Stimulated activated CD4-positive, alpha-beta T cell treated with anti-CD3 and anti-CD28 coated beads, Interleukin-15, amount 100 ng/mL, for 1 hour (primary cell): Measurements from ENCODE around the gene LRRC37A3.
"Not testable (repeated sequence)": the region's sequence is repeated elsewhere in the genome, so short reads cannot be mapped to it uniquely, and the experiment has no call there.

ENCODE experiments used
- DNase-seq, 2 donors: peaks; one replicate each; pipeline ENCODE4 v3.0.0-alpha.2; 2020; ENCODE audit warnings: low read depth in 1 of 2, low spot score in 1 of 2

LRRC37A3 gene

GRCh38 chr17:64927444-64927843 lies 8.2 kb upstream of the LRRC37A3 start:
- DNase-seq: not testable (repeated sequence)

- not testable (repeated sequence) for DNase-seq
Measured at GRCh38 chr17:64926430-64926829, 7.2 kb upstream of the LRRC37A3 start.

- not testable (repeated sequence) for DNase-seq
Measured at GRCh38 chr17:64925244-64925643, 6.0 kb upstream of the LRRC37A3 start.

GRCh38 chr17:64923051-64923568 lies 3.8 kb upstream of the LRRC37A3 start:
- DNase-seq: not testable (repeated sequence)

GRCh38 chr17:64920419-64921172 lies 1.3 kb upstream of the LRRC37A3 start:
- no peak for DNase-seq

DNA sequence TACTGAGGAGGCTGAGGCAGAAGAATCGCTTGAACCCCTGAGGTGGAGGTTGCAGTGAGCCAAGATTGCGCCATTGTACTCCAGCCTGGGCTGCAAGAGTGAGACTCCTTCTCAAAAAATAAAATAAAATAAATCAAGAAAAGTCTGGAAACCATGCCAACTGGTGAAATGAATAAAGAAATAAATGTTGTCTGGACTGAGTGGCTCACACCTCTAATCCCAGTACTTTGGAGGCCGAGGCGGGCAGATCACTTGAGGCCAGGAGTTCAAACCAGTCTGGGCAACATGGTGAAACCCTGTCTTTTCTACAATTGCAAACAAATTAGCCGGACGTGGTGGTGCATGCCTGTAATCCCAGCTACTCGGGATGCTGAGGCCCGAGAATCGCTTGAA lies 744 bp upstream of the LRRC37A3 start:
- DNase-seq: no peak

- peak in 1 of 2 donors; percentile 28 for DNase-seq
Measured at GRCh38 chr17:64918842-64919288, 413 bp downstream of the LRRC37A3 start.

DNA sequence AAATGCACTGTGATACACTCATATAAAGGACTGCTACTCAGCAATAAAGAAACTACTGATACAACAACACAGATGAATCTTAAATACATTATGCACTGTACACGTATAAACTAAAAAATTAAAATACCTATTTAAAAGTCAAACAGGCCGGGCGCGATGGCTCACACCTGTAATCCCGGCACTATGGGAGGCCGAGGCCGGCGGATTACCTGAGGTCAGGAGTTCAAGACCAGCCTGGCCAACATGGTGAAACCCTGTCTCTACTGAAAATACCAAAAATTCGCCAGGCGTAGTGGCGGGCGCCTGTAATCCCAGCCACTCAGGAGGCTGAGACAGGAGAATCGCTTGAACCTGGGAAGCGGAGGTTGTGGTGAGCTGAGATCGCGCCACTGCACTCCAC lies 1.7 kb downstream of the LRRC37A3 start:
- not testable (repeated sequence) for DNase-seq

GRCh38 chr17:64915244-64915643 lies 4.0 kb downstream of the LRRC37A3 start:
- not testable (repeated sequence) for DNase-seq

GRCh38 chr17:64910191-64910514 lies 9.1 kb downstream of the LRRC37A3 start:
- DNase-seq: not testable (repeated sequence)

GRCh38 chr17:64909511-64910190 lies 9.6 kb downstream of the LRRC37A3 start:
- not testable (repeated sequence) for DNase-seq

DNA sequence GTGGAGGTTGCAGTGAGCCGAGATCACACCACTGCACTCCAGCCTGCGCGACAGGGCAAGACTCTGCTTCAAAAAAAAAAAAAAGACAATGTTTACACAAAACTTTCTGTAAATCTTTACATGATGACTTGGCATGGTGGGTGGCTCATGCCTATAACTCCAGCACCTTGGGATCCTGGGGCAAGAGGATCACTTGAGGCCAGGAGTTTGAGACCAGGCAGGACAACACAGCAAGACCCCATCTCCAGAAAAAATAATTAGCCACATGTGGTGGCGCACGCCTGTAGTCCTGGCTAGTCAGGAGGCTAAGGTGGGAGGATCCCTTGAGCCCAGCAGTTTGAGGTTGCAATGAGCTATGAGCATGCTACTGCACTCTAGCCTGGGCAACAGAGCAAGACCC lies 15.2 kb downstream of the LRRC37A3 start:
- not testable (repeated sequence) for DNase-seq

- DNase-seq: not testable (repeated sequence)
Measured at GRCh38 chr17:64897136-64897535, 22.1 kb downstream of the LRRC37A3 start.

DNA sequence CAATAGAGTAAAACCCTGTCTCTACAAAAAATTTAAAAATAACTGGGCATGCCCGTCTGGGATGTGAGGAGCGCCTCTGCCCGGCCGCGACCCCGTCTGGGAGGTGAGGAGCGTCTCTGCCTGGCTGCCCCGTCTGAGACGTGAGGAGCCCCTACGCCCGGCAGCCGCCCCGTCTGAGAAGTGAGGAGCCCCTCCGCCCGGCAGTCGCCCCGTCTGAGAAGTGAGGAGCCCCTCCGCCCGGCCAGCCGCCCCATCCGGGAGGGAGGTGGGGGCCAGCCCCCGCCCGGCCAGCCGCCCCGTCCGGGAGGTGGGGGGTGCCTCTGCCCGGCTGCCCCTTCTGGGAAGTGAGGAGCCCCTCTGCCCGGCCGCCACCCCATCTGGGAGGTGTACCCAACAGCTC lies 45.1 kb downstream of the LRRC37A3 start:
- DNase-seq: not testable (repeated sequence)

GRCh38 chr17:64847504-64848466 lies 71.5 kb downstream of the LRRC37A3 start:
- DNase-seq: peak; percentile 50 to 70

- not testable (repeated sequence) for DNase-seq
Measured at GRCh38 chr17:64846892-64847291, 72.4 kb downstream of the LRRC37A3 start.

DNA sequence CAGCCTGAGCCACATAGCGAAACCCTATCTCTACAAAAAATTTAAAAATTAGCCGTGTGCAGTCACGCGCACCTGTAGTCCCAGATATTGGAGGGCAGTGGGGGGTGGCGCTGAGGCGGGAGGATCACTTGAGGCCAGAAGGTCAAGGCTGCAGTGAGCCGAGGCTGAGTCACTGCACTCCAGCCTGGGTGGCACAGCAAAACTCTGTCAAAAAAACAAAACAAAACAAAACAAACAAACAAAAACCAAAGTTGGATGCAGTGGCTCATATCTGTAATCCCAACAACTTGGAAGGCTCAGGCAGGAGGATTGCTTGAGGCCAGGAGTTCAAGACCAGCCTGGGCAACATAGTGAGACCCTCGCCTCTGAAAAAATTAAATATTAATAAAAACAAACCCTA lies 75.4 kb downstream of the LRRC37A3 start:
- not testable (repeated sequence) for DNase-seq

DNA sequence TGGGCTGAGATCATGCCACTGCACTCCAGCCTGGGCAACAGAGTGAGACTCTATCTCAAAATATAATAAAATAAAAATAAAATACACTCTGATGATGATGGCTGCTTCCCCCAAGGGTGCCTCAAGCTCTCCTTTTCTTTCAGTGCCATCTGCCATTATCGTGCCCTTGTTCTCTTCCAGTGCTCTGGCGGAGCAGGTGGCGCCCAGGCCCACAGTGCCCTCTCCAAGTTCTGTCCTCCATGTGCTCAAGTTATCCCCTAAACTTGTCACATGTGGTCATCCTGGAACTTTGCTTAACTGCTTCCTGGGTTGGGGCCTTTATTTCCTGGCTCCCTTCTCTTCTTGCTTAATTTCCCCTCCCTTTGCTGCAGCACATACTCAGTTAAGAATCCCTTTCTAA lies 76.4 kb downstream of the LRRC37A3 start:
- DNase-seq: not testable (repeated sequence)

DNA sequence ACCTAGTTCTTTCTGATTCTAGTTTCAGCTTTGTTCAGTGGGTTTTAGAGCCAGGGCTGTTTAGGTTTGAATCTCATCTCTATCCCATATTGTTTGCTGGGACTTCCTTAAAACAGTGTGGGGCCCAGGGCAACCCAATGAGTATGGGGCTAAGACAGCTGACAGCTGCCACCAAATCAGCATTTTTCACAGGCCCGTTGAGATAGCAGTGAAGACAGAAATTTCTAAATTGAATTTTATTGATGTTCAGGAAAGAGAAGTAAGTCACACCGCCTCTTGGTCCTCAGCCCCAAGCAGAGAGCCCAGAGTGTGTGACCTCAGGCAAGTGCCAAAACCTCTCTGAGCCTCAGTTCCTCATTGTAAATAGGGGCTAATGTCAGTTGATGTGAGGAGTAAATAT lies 78.3 kb downstream of the LRRC37A3 start:
- not testable (repeated sequence) for DNase-seq

- not testable (repeated sequence) for DNase-seq
Measured at GRCh38 chr17:64838513-64838912, 80.8 kb downstream of the LRRC37A3 start.
